D341Med (cell line): ENCODE data around the gene PPP1R13L.
A peak's percentile ranks its signal among the peaks of the same experiment; 100 is the strongest.
"Not testable (repeated sequence)": the region's sequence is repeated elsewhere in the genome, so short reads cannot be mapped to it uniquely, and the experiment has no call there.

Experiments used
- DNase-seq: peaks from one replicate; pipeline ENCODE4 v3.0.0; 2012; ENCODE audit warnings: low spot score

PPP1R13L gene

GRCh38 chr19:45429896-45430295 is 25.0 kb upstream of the PPP1R13L start:
- DNase-seq = not testable (repeated sequence)

DNA sequence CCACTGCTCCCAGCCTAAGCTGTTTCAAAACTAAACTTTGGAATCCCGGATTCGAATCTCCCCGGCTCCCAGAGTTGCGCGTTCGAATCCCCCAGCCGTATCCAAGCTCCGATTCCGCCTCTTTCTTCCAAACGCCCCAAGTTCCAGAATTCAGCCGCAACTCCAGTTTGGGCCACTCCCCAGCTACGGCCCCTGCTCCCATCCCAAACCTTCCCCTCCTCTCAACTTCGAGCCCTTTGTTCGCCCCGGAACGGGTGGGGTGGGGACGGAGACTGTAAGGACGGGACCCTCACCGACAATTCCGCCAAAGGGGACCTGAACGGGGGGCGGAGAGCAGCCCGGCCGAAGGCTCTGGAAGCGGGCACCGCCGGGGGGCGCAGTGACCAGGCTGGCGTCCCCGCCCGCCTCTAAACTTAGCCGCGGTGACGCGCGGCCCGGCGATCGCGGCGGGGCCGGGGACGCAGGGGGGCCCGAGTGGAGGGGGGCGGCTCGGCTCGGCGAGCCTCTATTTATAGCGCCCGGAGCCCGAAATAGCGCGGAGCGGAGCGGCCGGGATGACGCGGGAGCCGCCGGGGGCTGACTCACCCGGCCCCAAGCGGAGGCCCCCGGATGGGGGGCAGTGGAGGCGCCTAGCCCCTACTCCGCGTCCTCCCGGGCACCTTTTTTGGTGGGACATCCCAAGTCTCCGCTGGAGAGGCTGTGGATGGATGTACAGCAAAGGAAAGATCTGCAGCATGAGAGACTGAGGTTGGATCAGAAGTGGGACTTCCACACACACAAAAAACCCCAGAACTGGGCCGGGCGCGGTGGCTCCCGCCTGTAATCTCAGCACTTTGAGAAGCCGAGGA is 23.7 kb upstream of the PPP1R13L start:
- DNase-seq = peak; percentile 61

GRCh38 chr19:45424191-45425058 is 19.6 kb upstream of the PPP1R13L start:
- peak; percentile 44 for DNase-seq

- DNase-seq = peak; percentile 95
These were observed 18.8 kb upstream of the PPP1R13L start, which contains the start of gene ERCC1 for GRCh38 chr19:45423589-45424190. Gene ERCC1 (minus strand): TSS chr19:45423917. CDS start chr19:45423374, 543 bp downstream.

DNA sequence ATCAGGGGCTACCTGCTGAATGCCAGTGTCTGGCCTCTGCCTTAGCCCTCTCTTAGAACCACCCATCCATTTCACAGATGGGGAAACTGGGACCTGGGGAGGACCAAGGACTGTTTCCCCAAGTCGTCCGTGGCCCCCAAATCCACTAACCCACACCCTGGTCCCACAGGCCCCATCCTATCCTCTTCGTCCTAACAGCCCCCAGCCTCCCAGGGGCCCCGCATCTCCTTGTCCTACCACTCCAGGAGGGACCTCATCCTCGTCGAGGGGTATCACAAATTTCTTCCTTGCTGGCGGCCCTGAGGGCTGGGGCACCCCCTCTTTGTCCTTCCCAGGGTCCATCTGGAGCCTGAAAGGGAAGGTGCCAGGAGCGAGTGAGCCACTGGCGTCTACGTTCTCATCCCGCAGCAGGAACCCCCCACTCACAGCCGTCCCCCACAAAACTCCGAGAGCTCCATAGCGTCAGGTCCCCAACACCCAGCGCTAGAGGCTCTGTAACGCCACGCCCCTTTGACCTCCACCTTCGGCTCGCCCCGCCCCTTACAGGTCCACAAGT is 18.2 kb upstream of the PPP1R13L start:
- DNase-seq = no peak

DNA sequence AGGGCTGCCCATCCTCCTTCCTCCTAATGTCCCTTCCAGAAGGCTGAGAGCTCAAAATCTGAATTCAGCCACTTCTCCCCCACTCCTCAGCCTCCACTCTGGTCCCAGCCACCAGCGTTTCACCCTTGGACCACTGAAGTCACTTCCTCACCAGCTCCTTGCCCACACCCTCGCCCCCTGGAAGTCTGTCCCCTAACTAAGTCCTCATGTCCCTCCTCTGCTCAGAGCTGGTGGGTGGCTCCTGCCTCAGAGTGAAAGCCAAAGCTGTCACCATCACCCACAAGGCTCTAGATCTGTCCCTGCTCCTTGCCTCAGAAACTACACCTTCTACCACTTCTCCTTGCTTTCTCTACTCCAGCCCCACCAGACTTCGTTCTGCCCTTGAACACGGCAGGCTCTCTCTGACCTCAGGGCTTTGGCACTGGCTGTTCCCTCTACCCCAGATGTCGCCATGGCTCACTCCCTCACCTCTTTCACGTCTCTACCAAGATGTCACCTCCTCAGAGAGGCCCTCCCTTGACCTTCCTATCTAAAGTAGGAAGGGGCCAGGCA is 17.2 kb upstream of the PPP1R13L start:
- DNase-seq = no peak

DNA sequence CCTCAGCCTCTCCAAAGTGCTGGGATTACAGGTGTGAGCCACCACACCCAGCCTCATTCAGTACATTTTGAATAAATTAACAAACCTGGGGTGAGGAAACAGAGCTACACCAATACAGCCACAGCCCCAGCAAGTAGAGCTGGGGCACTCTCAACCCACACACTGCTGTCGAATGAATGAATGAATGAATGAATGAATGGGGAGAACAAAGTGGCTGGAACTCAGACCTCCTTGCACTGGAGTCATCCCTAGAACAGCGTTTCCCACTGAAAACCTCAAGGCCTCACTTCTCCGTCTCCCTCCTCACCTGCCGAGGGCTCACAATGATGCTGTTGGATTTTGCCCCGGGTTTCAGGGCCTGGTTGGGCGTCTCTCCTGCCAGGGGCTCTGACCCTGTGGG is 16.0 kb upstream of the PPP1R13L start:
- DNase-seq = no peak

DNA sequence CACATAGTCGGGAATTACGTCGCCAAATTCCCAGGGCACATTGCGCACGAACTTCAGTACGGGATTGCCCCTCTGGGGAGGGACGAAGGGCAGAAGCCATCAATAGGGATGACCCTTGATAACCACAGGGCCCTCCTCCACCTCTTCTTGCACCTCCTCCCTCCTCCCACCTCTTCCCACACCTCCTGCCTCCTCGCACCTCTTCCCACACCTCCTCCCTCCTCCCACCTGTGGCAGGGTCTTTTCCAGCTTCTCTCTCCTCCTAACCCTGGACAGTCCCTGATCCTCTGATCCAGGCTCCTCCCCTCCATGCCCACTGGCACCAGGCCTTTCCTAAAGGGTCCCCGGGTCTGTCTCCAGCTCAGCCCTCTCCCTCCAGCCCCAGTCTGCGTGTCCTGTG is 15.5 kb upstream of the PPP1R13L start:
- DNase-seq = no peak

GRCh38 chr19:45419895-45420294 is 15.0 kb upstream of the PPP1R13L start:
- DNase-seq = no peak

DNA sequence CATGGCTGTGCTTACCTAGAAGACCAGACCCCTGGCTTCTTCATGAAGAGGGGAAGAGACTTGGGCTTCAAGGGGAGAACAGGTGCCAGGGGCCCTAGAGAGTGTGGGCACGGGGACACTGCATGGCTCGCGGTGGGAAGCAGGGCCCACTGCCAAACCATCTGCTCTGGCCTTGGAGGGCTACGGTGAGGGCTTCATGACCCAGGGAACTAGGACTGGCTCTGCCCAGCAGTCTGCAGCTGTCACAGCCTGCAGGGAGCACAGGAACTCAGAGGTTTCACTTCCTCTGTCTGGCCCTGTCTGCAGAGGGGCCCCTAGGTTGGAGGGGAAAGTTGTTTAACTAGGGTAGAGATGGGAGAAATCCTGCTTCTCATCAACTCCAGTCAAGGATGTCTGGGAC is 14.5 kb upstream of the PPP1R13L start:
- DNase-seq = peak; percentile 11

DNA sequence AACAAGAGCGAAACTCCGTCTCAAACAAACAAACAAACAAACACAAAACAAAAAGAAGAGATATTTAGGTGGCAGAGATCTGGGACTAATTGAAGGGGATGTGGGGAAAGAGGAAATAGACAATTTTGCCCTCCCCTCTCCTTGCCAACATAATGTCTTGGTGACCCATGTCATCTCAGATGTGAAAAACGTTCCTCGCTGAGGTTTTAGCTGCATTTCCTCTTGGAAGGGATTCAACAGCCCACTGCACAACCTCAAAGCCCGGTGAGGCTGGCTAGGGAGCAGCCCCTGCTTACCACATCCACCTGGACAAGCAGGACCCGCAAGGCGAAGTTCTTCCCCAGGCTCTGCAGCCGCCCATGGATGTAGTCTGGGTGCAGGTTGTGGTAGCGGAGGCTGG is 13.9 kb upstream of the PPP1R13L start:
- no peak for DNase-seq

DNA sequence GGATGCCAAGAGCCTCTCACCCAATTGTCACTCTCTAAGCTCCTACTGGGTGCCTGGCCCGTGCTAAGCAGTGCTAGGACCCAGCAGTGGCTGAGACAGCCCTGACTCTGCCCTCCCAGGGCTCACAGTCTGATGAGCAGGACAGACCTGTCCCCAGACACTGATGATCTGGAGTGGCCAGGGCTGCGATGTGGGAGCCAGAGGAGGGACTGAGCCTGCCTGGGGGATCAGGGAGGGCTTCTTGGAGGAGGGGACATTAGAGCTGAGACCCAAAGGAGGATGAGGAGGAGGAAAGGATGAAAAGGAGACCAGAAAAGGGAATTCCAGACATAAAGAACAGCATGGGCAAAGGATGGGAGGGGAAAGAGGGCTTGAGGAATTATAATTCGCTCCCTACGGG is 12.3 kb upstream of the PPP1R13L start:
- DNase-seq = peak; percentile 14

GRCh38 chr19:45414468-45414867 is 9.6 kb upstream of the PPP1R13L start:
- no peak for DNase-seq

- DNase-seq = no peak
These were observed 8.6 kb upstream of the PPP1R13L start for GRCh38 chr19:45413497-45413896.

DNA sequence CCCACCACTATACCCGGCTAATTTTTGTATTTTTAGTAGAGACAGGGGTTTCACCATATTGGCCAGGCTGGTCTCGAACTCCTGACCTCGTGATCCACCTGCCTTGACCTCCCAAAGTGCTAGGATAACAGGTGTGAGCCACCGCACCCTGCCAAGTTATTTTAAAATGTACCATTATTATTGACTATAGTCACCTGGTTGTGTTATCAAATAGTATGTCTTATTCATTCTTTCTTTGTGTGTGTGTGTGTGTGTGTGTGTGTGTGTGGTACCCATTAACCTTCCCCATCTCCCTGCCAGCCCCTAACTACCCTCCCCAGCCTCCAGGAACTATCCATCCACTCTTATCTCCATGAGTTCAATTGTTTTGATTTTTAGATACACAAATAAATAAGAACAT is 5.5 kb upstream of the PPP1R13L start:
- DNase-seq = not testable (repeated sequence)

DNA sequence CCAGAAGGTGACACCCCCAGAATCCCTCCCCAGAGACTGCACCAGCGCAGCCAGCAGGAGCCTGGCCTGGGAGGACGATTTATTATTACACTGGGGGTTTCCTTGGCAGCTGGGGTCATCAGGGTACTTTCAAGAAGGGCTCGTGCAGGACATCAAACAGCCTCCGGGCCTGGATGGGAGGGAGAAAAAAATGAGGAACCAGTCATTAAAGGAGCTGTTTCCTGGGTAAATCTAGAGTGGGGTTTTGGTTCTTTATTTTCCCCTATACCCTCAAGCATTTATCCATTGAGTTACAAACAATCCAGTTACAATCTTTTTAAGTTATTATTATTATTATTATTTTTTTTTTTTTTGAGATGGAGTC is 4.7 kb upstream of the PPP1R13L start:
- DNase-seq = no peak

DNA sequence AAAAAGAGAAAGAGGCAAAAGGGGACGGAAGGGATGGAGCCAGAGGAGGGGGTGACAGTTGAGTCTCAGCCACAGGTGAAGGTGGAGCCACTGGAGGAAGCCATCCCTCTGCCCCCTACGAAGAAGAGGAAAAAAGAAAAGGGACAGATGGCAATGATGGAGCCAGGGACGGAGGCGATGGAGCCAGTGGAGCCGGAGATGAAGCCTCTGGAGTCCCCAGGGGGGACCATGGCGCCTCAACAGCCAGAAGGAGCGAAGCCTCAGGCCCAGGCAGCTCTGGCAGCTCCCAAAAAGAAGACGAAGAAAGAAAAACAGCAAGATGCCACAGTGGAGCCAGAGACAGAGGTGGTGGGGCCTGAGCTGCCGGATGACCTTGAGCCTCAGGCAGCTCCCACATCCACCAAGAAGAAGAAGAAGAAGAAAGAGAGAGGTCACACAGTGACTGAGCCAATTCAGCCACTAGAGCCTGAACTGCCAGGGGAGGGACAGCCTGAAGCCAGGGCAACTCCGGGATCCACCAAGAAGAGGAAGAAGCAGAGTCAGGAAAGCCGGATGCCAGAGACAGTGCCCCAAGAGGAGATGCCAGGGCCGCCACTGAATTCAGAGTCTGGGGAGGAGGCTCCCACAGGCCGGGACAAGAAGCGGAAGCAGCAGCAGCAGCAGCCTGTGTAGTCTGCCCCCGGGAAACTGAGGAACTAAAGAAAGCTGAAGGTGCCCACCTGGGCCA is 4.1 kb upstream of the PPP1R13L start:
- peak; percentile 14 for DNase-seq

- DNase-seq = peak; percentile 14
These were observed 3.3 kb upstream of the PPP1R13L start for GRCh38 chr19:45408121-45408520.

GRCh38 chr19:45407585-45407984 is 2.7 kb upstream of the PPP1R13L start:
- not testable (repeated sequence) for DNase-seq

- no peak for DNase-seq
These were observed 2.2 kb upstream of the PPP1R13L start for GRCh38 chr19:45407091-45407375.
